VCaP (cell line): ENCODE measurements around the gene SLC23A2.

Experiments used
- H3K27ac ChIP-seq: fragments of 450-650 bp; 2 replicates; pipeline ENCODE4 v1.5.1; 2017
- CTCF ChIP-seq: fragments of 450-650 bp; conservative IDR thresholded peaks from 2 replicates; pipeline ENCODE4 v1.5.1; 2017; ENCODE audit warnings: mild to moderate bottlenecking, moderate library complexity

SLC23A2 gene

GRCh38 chr20:4916971-4917881, 84.1 kb downstream of the SLC23A2 start:
- TF ChIP-seq CTCF: 0 out of 2 replicates have a peak, but pooled peaks have one; percentile 21

GRCh38 chr20:4913147-4913546, 88.2 kb downstream of the SLC23A2 start:
- no peak for TF ChIP-seq CTCF
- no peak overlapping the region for H3K27ac ChIP-seq

More at GRCh38 chr20:4916971-4917881, 84.1 kb downstream of the SLC23A2 start:
- peak overlapping the region; percentile 25; the same call in 1 of the 2 replicates for H3K27ac ChIP-seq

- no peak overlapping the region for H3K27ac ChIP-seq
- TF ChIP-seq CTCF: no peak
These were observed 88.7 kb downstream of the SLC23A2 start for GRCh38 chr20:4912380-4913142.

GRCh38 chr20:4910951-4911350, 90.4 kb downstream of the SLC23A2 start:
- no peak for TF ChIP-seq CTCF

GRCh38 chr20:4905613-4906012, 95.7 kb downstream of the SLC23A2 start:
- no peak for TF ChIP-seq CTCF
- H3K27ac ChIP-seq: peak overlapping the region; percentile 29

More at GRCh38 chr20:4910951-4911350, 90.4 kb downstream of the SLC23A2 start:
- H3K27ac ChIP-seq: no peak overlapping the region

GRCh38 chr20:4905195-4905594, 96.1 kb downstream of the SLC23A2 start:
- TF ChIP-seq CTCF: no peak
- H3K27ac ChIP-seq: peak overlapping the region; percentile 29
